ENCODE data around the gene GAS7. TPM values are rescaled to one million over a fixed set of nuclear protein-coding genes. Genes with fewer than 3 reads are reported as not detected.
A peak's percentile ranks its signal among the peaks of the same experiment; 100 is the strongest.

Gene GAS7
- total and polyA plus RNA-seq, 9 donors, result 7.1 to 48.0 (median 24.2) TPM

DNA sequence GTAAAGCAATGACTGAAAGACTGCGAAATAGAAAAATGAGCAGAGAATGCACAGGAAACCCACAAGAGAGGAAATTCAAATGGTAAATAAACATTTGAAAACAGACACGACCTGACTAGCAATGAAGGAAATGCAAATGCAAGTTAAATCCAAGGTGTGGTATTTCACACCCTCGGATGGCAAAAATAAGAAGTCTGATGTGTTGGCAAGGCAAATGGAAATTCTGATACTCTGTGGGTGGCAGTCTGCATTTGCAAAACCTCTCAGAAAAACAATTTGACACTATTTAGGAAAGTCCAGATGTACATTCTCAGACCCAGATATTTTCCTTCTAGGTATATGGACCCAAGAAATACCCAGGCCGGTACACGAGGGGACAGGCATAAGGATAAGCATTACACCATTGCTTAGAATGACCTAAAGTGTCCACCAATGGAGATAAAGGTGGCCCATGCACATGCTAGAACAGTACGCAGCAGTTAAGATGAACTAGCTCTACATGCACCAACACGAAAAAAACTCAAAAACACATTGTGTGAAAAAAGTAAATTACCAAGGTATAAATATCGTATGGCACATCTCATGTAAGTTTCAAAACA lies 116.7 kb downstream of the GAS7 start:
- no peak overlapping the region for H3K4me3 ChIP-seq
- TF ChIP-seq, protein P1, sequence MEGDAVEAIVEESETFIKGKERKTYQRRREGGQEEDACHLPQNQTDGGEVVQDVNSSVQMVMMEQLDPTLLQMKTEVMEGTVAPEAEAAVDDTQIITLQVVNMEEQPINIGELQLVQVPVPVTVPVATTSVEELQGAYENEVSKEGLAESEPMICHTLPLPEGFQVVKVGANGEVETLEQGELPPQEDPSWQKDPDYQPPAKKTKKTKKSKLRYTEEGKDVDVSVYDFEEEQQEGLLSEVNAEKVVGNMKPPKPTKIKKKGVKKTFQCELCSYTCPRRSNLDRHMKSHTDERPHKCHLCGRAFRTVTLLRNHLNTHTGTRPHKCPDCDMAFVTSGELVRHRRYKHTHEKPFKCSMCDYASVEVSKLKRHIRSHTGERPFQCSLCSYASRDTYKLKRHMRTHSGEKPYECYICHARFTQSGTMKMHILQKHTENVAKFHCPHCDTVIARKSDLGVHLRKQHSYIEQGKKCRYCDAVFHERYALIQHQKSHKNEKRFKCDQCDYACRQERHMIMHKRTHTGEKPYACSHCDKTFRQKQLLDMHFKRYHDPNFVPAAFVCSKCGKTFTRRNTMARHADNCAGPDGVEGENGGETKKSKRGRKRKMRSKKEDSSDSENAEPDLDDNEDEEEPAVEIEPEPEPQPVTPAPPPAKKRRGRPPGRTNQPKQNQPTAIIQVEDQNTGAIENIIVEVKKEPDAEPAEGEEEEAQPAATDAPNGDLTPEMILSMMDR (IDR thresholded peaks at IDR 0.05), result no peak
- TF ChIP-seq EP300 (IDR thresholded peaks at IDR 0.05) (no peak), POLR2A (IDR thresholded peaks at IDR 0.05) (no peak)
- DNase-seq, result no peak
- H3K27ac ChIP-seq, result no peak overlapping the region
- H3K9me3 ChIP-seq, result no peaks in the 10 kb centered on the region
- no peaks in the 10 kb centered on the region for H3K36me3 ChIP-seq
- no peaks in the 10 kb centered on the region for H3K27me3 ChIP-seq
- intact Hi-C loops (cut with DNase I), result no loop called here
- WGBS, 3 donors, result 77 to 78% (median 77%) methylated on average over 8 of the region's 8 CpGs
- H3K4me1 ChIP-seq (ENCODE audit: insufficient read depth), result no peaks in the 10 kb centered on the region

- H3K4me1 ChIP-seq (ENCODE audit: insufficient read depth), result no peaks in the 10 kb centered on the region
- H3K4me3 ChIP-seq, result no peak overlapping the region
- 87 to 96% (median 92%) methylated on average over 4 of the region's 4 CpGs for WGBS, 3 donors
- DNase-seq, result no peak
- H3K27me3 ChIP-seq, result no peaks in the 10 kb centered on the region
- intact Hi-C loops (cut with DNase I), result no loop called here
- TF ChIP-seq EP300 (IDR thresholded peaks at IDR 0.05), result no peak
- no peaks in the 10 kb centered on the region for H3K9me3 ChIP-seq
- no peak overlapping the region for H3K27ac ChIP-seq
- H3K36me3 ChIP-seq, result no peaks in the 10 kb centered on the region
Measured at GRCh38 chr17:10077561-10078299, 120.7 kb downstream of the GAS7 start.

- no peak for TF ChIP-seq POLR2A (IDR thresholded peaks at IDR 0.05)
- TF ChIP-seq, protein P1 (IDR thresholded peaks at IDR 0.05), result no peak
- no peak for TF ChIP-seq EP300 (IDR thresholded peaks at IDR 0.05)
- intact Hi-C loops (cut with DNase I), result no loop called here
- DNase-seq, result no peak
- H3K36me3 ChIP-seq, result no peaks in the 10 kb centered on the region
- no peaks in the 10 kb centered on the region for H3K4me1 ChIP-seq (ENCODE audit: insufficient read depth)
- H3K27me3 ChIP-seq, result no peaks in the 10 kb centered on the region
- H3K4me3 ChIP-seq, result no peak overlapping the region
- 73 to 84% (median 83%) methylated on average over 4 to 5 of the region's 5 CpGs for WGBS, 3 donors
- no peak overlapping the region for H3K27ac ChIP-seq
- H3K9me3 ChIP-seq, result no peaks in the 10 kb centered on the region
Measured at GRCh38 chr17:10075919-10076318, 122.5 kb downstream of the GAS7 start.

DNA sequence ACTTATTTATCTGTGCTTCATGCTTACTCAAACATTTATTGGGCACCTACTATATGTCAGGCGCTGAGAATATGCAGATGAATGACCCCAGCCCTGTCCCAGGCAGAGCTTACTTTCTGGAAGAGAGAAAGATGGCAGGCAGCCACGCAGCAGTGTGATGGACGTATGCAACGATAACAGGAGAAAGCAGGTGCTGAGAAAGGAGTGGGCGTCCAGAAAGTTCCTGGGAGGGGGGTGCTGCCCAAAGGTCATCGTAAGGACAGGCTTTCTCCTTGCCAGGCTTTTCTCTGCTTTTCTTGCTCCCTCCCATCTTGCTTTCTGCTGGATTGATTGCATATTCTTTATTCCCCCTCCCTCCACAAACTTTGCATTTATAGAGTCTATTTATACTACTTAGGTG lies 124.5 kb downstream of the GAS7 start:
- TF ChIP-seq POLR2A (IDR thresholded peaks at IDR 0.05) (no peak), EP300 (IDR thresholded peaks at IDR 0.05) (no peak)
- 51 to 64% (median 53%) methylated on average over 6 of the region's 6 CpGs for whole genome bisulfite sequencing, 3 donors
- Histone ChIP-seq H3K4me1 (ENCODE audit: insufficient read depth) (peaks cover 3% of the 10 kb centered on the region), H3K4me3 (no peak overlapping the region), H3K27me3 (no peaks in the 10 kb centered on the region), H3K9me3 (no peaks in the 10 kb centered on the region), H3K27ac (no peak overlapping the region), H3K36me3 (no peaks in the 10 kb centered on the region)
- peak in 1 of 5 donors; percentile 12 for DNase-seq
- intact Hi-C loops (cut with DNase I), result no loop called here

DNA sequence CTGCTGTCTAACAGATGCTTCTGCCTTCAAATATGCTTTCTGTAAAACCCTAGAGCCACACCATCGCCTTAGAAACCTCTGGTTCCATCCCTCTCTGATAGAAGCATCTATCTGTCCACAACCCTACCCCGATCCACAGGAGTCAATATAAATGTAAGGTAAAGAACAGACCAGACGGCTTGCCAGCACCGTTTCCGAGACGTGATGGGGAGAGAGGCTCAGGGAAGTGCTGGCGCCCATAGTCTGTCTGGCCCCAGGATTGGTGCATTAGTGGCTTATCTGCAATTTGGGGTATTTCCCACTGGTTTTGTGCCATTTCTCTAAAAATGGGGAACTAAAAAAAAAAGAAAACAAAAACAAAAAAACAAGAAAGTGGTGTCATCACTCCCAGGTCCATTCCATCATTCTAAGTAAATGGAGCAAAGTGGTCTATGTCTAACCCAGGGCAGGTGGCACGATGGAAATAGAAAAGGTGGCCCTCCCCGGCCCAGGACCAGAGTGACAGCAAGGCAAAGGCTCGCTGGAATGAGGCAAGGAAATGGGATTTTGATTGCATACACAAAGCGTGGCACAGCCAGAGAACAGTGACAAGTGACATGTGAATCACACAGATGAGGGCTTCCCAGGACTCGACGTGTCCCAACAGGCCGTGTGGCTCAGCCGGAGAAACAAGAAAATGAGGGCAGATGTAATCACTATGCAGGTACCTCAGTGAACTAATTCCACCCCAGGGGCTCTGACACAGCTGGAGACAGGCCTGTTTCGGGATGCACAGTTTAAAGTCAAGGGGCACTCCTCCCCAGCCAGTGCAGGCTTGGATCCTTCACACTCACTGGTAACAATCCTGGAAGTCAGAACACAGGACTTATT lies 125.6 kb downstream of the GAS7 start:
- intact Hi-C loops (cut with DNase I), result no loop called here
- Histone ChIP-seq H3K4me3 (no peak overlapping the region), H3K9me3 (no peaks in the 10 kb centered on the region), H3K36me3 (no peaks in the 10 kb centered on the region), H3K4me1 (ENCODE audit: insufficient read depth) (peaks cover 3% of the 10 kb centered on the region), H3K27ac (no peak overlapping the region), H3K27me3 (no peaks in the 10 kb centered on the region)
- TF ChIP-seq EP300 (IDR thresholded peaks at IDR 0.05) (no peak), POLR2A (IDR thresholded peaks at IDR 0.05) (no peak)
- TF ChIP-seq, protein P1 (IDR thresholded peaks at IDR 0.05), result no peak
- DNase-seq, result peak in 1 of 5 donors; percentile 9
- WGBS, 3 donors, result 88 to 91% (median 91%) methylated on average over 16 of the region's 16 CpGs
